OCI-LY7 (cell line): ENCODE measurements around the gene ARHGAP24.

ENCODE experiments used
- EZH2phosphoT487 ChIP-seq: fragments of 200-600 bp; sonication (generic); IDR thresholded peaks from 2 replicates; pipeline ENCODE4 v1.6.1; 2018; ENCODE audit warnings: low read depth, borderline replicate concordance, mild to moderate bottlenecking, mixed run types, antibody characterized with exemption, low read length, moderate library complexity, mixed read lengths
- TF ChIP-seq, protein P1 (sequence below): fragments of 200-600 bp; sonication (generic); conservative IDR thresholded peaks from 2 replicates; pipeline ENCODE4 v1.5.1; 2014; ENCODE audit warnings: mild to moderate bottlenecking, antibody characterized with exemption, low read length, moderate library complexity, mixed read lengths

- TF ChIP-seq, protein P1, sequence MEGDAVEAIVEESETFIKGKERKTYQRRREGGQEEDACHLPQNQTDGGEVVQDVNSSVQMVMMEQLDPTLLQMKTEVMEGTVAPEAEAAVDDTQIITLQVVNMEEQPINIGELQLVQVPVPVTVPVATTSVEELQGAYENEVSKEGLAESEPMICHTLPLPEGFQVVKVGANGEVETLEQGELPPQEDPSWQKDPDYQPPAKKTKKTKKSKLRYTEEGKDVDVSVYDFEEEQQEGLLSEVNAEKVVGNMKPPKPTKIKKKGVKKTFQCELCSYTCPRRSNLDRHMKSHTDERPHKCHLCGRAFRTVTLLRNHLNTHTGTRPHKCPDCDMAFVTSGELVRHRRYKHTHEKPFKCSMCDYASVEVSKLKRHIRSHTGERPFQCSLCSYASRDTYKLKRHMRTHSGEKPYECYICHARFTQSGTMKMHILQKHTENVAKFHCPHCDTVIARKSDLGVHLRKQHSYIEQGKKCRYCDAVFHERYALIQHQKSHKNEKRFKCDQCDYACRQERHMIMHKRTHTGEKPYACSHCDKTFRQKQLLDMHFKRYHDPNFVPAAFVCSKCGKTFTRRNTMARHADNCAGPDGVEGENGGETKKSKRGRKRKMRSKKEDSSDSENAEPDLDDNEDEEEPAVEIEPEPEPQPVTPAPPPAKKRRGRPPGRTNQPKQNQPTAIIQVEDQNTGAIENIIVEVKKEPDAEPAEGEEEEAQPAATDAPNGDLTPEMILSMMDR = no peak
- no peak for TF ChIP-seq EZH2phosphoT487
Measured at GRCh38 chr4:85457752-85458467, 17.0 kb upstream of the ARHGAP24 start.
